GM18508 (cell line): ENCODE measurements around the gene NCBP2.
A peak's percentile ranks its signal among the peaks of the same experiment; 100 is the strongest.

Experiments
- ATAC-seq: cut with Tn5 transposase; IDR thresholded peaks from one replicate; pipeline ENCODE4 v1.9.1; 2021; ENCODE audit warnings: moderate number of reproducible peaks; ENCODE audit not compliant: insufficient read depth, unreplicated experiment

NCBP2 gene

DNA sequence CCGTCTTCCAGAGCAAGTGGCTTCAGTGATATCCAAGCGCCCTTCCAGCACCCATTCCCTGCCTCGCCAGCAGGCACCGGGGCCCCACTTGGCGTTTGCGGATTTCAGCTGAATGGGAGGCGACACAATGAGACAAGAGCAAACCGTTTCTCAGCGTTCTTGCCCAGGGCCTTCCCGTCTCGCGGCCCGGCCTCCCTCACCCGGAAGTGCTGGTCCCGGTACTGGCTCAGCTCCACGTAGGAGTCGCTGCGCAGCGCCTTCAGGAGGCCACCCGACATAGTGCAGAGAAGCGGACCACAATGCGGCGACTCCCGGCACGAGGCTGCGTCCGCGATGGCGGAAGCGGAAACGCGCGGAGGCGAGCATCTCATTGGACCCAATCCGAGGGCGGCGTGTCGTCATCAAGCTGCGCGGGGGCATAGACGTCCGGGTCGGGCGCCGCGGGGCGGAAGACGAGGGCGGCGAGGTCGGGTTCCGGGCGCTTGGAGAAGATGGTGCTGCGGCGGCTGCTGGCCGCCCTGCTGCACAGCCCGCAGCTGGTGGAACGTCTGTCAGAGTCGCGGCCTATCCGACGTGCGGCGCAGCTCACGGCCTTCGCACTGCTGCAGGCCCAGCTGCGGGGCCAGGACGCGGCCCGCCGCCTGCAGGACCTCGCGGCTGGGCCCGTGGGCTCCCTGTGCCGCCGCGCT, at the start of gene NCBP2:
Gene NCBP2, minus strand, starts transcription at position 303 of the 689 bp plus-strand sequence. Its CDS starts 25 bp downstream, at position 278.
- ATAC-seq: peak; percentile 74

DNA sequence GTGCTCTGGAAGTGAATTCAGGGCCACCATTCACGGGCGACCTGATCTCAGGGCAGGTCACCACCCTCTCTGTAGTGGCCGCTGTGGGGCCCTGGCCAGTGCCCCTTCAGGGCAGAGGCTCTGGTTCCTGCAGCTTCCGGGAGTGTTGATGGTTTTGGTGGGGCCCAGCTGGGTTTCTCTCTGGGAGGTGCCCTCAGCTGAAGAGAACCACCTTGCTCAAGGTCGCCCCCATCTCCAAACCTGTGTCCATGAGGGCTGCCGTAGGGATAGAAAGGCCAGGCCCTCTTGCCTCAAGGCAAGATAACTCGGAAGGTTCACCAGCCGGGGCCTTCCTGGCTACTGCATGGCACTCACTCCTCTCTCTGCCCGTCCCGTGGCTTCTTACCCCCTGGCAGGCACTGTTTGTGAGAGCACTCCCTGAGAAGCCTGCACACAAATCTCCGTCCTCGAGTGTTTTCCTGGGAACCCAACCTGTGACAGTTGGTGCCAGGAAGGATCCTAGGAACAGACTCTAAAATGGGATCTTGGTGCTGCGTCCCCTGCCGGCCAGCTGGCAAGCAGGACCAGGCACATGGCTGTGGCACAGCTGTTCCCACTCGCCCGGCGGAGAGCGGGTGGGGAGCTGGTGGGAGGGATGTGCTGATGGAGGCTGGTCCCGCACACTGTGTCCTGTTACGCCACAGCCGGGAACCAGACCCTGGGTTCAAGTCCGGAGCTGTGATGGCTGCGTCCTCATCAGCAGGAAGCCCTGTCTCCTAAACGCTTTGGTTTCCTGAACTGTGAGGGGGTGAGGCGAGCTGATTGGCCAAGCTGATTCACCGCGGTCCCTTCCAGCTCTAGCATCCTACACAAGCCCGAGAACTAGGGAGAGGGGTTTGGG, 49.5 kb upstream of the NCBP2 start:
- ATAC-seq: no peak

DNA sequence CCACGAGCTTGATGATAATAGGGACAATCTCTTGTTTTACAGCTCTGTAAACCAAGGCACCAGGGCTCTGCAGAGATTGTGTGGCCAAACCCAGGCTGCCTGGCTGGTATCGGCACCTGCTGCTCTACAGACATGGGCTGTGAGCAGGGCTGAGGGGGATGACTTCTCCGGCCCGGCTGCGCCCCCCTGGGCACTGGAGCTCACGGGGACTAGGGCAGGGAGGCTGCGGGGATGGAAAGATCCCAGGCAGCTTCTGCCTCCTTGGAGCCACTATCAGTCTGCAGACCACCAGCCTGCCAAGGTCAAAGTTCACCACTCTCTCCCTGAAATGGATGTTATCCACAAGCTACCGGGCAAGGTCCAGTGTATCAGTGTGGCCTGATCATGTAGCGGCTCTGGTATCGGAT, 48.3 kb upstream of the NCBP2 start:
- no peak for ATAC-seq

DNA sequence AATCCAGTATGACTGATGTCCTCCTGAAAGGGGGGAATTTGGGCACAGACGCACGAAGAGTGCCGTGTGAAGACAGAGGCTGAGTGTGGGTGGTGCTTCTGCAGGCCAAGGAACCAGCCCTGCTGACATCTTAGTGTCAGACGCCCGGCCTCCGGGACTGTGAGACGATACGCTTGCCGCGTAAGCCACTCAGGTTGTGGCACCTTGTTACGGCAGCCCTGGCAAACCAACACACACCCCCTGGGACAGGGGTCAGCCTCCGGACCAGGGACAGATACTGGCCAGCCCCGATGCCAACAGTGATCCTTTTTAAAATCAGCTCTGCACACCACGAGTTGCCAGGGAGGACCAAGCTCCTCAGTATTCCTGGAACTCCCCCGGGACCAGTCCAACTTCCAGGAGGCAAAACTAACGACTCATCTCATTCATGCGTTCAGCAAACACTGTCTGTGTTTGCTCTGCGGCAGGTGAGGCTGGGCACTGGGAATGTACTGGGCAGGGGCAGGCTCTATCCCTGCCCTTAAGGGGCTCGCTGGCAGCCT, 47.5 kb upstream of the NCBP2 start:
- ATAC-seq: no peak

DNA sequence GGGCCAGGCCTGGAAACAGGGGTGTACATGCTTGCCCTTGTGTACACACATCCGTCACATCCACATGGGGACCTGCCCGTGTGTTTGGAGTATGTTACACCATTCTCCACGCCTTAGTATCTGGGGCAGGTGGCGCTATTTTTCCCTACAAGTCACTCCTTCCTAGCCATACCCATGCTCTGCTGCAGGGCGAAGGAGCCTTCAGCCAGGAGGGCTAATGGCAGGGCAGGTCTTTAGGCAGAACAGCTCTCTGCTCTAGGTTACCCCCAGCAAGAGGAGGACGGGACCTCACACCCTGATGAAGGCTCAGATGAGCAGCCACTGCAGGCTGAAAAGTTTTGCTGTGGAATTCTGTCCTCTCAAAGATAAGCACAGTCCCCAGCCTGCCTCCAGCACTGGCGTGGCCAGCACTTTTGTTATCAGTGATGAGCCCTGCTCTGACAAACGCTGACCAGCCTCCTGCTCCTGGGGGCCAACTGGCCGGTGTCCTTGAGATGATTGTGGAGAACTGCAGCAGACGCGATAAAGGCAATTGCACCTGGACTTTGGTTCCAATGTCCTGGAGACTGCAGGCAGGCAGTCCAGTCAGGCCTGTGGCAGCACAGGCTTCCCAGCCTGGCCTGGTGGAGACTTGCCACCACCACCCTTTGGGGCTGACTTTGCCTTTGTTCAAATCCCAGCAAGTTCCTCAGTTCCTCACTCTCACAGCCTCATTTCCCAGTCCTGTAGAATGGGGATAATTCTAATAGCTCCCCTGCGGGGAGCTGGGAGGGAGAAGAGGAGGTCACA, 46.1 kb upstream of the NCBP2 start:
- ATAC-seq: no peak

DNA sequence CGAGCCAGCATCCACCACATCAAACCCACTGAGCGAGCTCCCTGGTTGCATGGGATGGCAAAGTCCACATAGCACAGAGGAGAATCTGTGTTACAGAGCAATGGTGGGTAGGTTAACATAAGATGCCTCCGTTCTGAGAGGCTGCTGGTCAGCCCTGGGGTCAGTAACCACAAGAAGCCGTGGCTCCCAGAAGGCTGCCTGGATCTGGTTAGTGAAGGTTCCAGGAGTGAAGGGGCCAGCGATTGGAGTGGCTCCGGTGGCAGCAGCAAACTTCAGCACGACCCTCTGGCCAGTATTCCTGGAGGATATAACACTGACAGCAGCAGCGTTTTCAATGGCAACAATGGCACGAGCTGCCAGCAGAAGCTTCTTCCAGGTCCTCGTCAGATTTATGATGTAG, 44.7 kb upstream of the NCBP2 start:
- no peak for ATAC-seq

DNA sequence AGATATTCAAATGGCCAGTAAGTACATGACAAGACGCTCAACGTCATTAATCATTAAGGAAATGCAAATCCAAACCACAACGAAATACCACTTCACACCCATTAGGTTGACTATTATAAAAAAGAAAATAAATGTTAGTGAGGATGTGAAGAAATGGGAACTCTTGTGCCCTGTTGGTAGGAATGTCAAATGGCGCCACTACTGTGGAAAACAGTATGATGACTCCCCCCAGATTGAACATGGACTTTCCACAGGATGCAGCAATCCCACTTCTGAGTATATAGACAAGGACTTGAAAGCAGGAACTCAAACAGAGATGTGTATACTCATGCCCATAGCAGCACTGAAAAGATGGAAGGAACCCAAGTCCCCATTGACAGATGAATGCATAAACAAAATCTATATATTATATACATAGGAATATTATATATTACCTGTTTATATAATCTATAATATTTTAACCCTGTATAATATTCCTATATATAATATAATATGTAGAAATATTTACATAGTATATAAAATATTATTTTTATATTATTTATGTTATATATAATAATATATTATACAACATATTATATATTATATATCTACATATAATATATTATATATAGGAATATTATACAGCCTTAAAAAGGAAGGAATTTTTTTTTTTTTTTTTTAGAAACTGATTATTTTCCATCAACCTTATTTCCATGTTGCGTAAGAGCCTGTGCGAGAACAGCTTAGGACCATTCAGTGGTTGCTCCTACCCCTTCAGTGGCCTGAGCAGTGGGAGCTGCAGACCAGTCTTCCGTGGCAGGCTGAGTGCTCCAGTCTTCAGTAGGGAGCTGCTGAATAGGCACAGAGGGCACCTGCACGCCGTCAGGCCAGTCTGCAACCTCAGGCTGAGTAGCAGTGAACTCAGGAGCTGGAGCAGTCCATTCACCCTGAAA, 43.9 kb upstream of the NCBP2 start:
- ATAC-seq: no peak

DNA sequence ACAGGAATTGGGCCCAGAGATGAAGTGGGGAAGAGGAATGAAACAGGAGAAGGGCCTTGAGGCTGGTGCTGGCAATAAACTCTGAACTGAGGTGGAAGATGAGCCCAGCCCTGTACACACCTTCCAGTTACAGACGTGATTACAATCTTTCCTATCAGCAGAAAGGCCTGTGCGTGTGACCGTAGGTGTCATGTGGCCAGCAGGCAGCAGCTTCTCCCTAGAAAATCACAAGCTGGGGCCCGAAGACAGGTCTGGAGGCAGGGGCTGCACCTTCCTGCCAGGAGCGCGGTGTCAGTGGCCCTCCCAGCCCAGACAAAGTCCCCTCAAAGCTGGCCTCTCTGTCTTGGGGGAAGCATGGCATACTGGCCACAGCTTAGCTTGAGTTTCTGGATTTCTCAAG, 43.0 kb upstream of the NCBP2 start:
- ATAC-seq: no peak

DNA sequence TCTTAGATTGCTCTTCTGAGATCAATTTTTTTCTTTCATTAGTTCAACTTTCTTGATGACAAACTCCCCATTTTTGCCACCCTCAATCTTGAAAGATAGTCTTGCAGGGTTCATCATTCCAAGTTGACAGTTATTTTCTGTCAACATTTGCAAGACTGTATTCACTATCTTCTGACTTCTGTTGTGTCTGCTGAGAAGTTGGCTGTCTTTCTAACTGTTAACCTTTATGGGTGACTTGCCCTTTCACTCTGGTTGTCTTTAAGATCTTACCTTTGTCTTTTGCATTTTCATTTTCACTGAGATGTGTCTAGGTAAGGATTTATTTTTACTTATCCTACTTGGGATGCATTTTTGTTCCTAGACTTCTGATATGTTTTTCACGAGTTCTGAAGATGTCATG, 40.9 kb upstream of the NCBP2 start:
- ATAC-seq: no peak

DNA sequence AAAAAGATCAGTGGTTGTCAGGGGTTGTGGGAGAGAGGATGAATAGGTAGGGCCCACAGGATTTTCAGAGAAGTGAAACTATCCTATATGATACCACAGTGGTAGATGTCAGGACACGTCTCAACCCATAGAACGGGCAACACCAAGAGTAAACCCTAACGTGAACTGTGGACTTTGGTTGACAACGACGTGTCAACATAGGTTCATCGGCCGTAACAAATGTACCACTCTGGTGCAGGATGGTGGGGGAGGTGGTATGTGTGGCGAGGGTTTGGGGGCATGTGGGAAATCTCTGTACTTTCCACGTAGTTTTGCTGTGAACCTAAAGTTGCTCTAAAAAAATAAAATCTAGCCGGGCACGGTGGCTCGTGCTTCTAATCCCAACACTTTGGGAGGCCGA, 39.3 kb upstream of the NCBP2 start:
- ATAC-seq: no peak

DNA sequence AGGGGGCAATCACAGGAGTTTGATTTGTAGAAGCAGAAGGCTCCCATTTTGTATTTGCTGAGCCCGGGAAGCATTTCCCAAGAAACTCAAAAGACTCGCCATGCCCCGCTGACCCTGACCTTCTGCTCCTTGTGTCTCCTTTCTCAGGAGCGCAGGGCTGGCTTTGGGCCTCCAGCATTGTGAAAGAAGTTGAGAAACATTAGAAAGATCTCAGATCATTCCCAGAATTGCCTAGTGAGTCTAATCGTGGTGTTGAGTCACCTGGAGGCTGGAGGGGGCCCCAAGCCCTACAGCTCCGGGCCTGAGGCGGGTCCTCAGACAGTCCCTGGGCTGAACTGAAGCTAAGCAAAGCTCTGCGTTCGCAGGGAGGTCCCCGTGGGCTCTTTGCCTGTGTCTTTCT, 37.2 kb upstream of the NCBP2 start:
- no peak for ATAC-seq

DNA sequence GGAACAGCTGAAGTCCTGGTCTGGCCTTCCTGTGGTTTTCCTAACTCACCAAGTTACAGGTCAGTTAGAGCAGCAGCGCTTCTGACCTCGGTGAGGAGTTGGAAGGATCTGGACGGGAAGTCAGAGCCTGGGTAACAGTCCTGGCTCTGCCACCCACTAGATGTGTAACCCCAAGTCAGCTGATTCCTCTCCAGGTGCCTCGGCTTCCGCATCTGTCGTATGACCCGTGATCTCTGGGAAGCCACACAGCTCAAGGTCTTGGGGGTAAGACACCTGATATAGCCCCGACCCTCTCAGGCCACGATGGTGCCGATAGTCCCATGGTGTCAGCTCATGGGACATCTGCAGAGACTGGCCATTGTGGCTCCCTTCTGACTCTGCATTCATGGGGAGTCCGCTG, 34.6 kb upstream of the NCBP2 start:
- no peak for ATAC-seq

DNA sequence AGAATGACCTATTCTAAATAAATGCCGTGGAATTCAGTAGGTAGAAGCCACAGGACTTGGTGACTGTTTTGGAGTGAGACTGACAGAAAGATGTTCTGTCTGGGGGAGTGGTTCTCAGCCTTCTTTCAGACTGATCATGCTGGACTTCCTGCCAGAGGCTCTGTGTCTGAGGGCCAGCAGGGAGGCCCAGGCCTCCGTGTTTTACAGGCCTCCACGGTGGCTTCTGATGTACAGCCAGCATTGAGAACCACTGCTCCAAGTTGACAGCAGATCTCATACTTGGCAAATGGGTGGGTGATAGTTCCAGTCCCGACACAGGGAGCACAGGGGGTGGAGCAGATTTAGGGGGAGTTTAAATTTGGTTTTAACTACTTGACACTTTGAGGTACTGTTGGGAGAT, 33.0 kb upstream of the NCBP2 start:
- ATAC-seq: no peak

DNA sequence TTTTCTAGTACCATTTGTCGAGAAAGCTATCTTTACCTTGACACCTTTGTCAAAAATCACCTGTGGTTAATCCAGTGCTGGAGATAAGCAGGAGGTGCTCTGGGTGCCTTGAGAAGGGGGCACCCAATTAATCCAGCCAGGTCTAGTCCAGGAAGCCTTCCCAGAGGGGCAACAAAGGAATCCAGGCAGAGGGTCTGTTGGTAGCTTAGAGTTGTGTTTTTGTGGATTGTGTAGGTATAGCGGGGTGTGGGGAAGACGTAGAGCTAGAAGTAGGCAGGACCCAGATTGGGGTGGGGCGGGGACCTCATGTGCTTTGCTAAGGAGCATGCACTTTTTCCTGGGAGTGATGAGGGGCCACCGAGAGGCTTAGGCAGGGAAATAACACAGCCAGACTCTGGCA, 32.3 kb upstream of the NCBP2 start:
- ATAC-seq: no peak

DNA sequence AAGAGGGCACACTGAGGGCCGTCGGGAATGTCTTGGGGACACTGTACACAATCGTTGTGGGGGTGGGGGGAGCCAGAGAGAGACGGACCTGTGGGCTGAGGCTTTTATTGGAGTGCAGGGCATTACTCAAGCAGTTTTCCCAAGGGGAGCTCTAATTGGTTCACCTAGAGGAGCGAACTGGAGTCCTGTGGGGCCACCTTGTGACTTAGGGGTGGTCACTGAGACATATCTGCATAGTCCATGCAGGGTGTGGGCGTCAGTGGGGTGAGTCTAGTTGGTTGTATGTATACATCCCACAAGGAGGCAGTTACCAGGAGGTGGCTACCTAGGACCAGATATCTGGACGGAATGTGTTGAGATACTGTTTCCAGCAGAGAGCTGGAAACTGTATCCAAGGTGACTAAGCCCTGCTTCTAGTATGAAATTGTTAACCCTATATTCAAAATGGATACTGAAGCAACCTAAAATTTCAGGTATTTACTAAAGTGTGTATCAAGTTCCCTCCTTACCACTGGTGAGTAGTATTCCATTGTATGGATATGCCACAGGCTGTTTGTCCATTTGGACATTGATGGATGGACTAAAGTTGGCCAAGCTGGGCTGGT, 28.9 kb upstream of the NCBP2 start:
- no peak for ATAC-seq

DNA sequence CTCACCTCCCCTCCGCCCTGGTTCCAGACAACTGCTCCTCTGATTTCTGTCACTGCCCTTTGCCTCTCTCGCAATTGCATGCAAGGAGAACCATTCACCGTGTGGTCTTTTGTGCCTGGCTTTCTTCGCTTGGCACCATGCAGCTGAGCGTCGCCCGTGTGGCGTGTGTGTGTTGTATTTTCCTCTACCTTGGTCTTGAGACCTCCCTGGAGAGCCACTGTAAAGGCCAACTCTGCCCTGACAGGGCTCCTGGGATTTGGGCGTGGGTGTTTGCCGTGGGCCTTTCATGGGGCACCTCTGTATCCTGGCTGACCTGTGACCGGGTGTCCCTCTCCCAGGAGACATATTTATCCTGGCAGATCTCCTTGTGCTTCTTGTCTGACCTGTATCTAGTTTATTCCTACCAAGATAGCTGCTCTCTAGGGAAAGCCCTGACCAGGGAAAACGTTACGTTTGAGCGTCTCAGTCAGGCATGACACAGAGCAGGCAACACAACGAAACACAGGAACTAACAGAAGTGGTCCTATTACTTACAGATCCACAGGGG, 28.3 kb upstream of the NCBP2 start:
- no peak for ATAC-seq

DNA sequence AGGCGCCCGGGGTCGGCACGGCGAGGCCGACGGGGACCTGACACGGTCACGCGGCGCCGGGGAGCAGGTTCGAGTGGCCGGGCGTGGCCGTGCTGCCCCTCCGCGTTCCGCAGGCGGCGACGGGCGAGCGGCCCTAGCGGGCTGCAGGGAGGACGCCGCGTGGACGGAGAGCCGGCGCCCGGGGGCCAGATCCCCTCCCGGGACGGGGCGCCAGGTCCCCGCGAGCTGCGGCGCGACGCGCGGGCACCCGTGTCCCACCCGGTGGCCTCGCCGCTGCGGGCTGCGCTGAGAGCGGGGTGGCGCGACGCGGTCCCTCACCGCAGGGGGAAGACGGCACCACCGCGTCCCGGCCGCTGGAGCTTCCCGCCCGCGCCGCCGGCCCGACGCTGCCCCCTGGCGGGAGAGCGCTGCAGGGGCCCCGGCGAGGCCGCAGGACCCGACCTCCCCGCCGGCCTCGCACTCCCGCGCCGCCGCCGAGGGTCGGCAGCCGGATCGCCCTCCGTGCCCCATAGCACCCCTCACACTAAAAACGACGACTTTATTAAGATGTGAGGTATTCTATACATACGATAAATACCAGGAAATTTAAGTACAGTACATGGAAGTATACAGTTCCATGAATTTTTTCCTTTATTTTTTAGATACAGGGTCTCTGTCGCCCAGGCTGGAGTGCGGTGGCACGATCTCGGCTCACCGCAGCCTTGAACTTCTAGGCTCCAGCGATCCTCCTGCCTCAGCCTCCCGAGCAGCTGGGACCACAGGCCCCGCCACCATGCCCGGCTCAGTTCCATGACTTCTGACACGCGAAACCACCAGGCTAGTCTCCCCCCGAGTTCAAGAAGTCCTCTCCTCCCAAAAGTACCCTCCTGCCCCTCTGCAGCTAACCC, 27.6 kb upstream of the NCBP2 start:
- no peak for ATAC-seq

DNA sequence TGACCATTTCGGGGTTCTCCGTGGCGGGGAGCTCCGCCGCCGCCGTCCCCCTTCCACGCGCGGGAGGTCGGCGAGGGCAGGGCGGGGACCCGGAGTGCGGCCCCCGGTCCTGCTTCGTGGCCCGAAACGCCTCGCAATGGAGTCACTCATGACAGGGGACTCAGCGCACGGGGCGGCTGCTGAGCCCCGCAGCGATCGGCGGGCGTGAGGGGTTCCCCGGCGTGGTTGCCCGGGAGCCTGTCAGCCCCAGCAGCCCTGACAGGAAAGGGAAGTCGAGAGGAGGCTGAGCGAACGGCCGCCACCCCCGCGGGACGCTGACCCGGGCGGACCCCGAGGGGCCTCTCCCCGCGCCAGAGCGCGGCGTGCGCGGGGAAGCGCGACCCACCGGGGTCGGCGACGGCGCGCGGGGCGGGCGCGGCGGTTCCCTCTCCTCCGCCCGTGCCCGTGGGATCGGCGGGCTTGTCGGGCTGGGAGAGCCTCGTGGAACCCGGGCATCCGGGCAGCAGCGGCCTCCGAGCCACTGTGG, 26.9 kb upstream of the NCBP2 start:
- no peak for ATAC-seq
